HEK293 (cell line): ENCODE data around the gene PIANP.

ENCODE experiments used
- CTCF ChIA-PET: fragments of 350-600 bp; formaldehyde crosslinking; extraction: SDS; loops from one replicate; lab custom pipeline; 2021; ENCODE audit warnings: antibody characterized with exemption; lab: Yijun Ruan, JAX
- POLR2A ChIA-PET: fragments of 300-600 bp; formaldehyde crosslinking; extraction: SDS; loops from one replicate; lab custom pipeline; 2020; ENCODE audit warnings: antibody characterized with exemption, inconsistent platforms; lab: Yijun Ruan, JAX
- H3K27ac ChIP-seq: fragments of 200-500 bp; sonication (Bioruptor generic); 2 replicates; pipeline ENCODE4 v1.5.1; 2014; ENCODE audit warnings: low read depth, low read length, control low read depth, inconsistent platforms; ENCODE audit errors: extremely low read depth
- H3K36me3 ChIP-seq, 2 experiments: fragments of 200-500 bp in 1 of 2; sonication (Bioruptor generic) in 1 of 2; 1 replicate in 1 of 2; 2 replicates in 1 of 2; pipeline ENCODE4 v1.5.1; 2014 to 2017; ENCODE audit warnings: inconsistent platforms in 2 of 2, low read length in 2 of 2; ENCODE audit not compliant: control insufficient read depth in 2 of 2, insufficient read depth in 1 of 2
- H3K4me1 ChIP-seq: fragments of 200-500 bp; sonication (Bioruptor generic); 2 replicates; pipeline ENCODE4 v1.5.1; 2014; ENCODE audit warnings: mild to moderate bottlenecking, low read length, inconsistent platforms; ENCODE audit not compliant: control insufficient read depth, insufficient read depth
- H3K4me3 ChIP-seq: 2 replicates; pipeline ENCODE4 v1.5.1; 2011; ENCODE audit warnings: low read depth, mild to moderate bottlenecking, control low read depth, low read length, moderate library complexity
- H3K9me3 ChIP-seq: fragments of 200-500 bp; sonication (Bioruptor generic); 2 replicates; pipeline ENCODE4 v1.5.1; 2014; ENCODE audit warnings: low read depth, low read length, inconsistent platforms; ENCODE audit not compliant: control insufficient read depth, insufficient read depth
- GFI1B ChIP-seq: fragments of 450-650 bp; formaldehyde crosslinking; IDR thresholded peaks from 2 replicates; pipeline ENCODE4 v1.5.1; 2016; ENCODE audit warnings: missing biosample characterization, missing genetic modification characterization
- GLIS2 ChIP-seq: fragments of 450-650 bp; formaldehyde crosslinking; IDR thresholded peaks from 2 replicates; pipeline ENCODE4 v1.5.1; 2016; ENCODE audit warnings: missing biosample characterization, missing genetic modification characterization
- MYNN ChIP-seq: fragments of 450-650 bp; formaldehyde crosslinking; IDR thresholded peaks from 2 replicates; pipeline ENCODE4 v1.5.1; 2016; ENCODE audit warnings: missing biosample characterization, missing genetic modification characterization, borderline replicate concordance
- PRDM1 ChIP-seq: fragments of 450-650 bp; formaldehyde crosslinking; IDR thresholded peaks from 2 replicates; pipeline ENCODE4; 2016; ENCODE audit warnings: missing biosample characterization, missing genetic modification characterization
- ZBTB48 ChIP-seq: fragments of 450-650 bp; formaldehyde crosslinking; IDR thresholded peaks from 2 replicates; pipeline ENCODE4 v1.5.1; 2016; ENCODE audit warnings: missing biosample characterization, missing genetic modification characterization
- ZNF175 ChIP-seq: fragments of 450-650 bp; formaldehyde crosslinking; IDR thresholded peaks from 2 replicates; pipeline ENCODE4 v1.5.1; 2016; ENCODE audit warnings: missing biosample characterization, missing genetic modification characterization
- ZNF24 ChIP-seq: fragments of 450-650 bp; formaldehyde crosslinking; IDR thresholded peaks from 2 replicates; pipeline ENCODE4 v1.5.1; 2016; ENCODE audit warnings: missing biosample characterization, missing genetic modification characterization
- ZNF335 ChIP-seq: fragments of 450-650 bp; formaldehyde crosslinking; conservative IDR thresholded peaks from 2 replicates; pipeline ENCODE4 v1.5.1; 2016; ENCODE audit warnings: missing biosample characterization, missing genetic modification characterization
- ZNF341 ChIP-seq: fragments of 450-650 bp; formaldehyde crosslinking; IDR thresholded peaks from 2 replicates; pipeline ENCODE4; 2016; ENCODE audit warnings: low read depth, missing biosample characterization, missing genetic modification characterization
- ZNF366 ChIP-seq: fragments of 450-650 bp; formaldehyde crosslinking; conservative IDR thresholded peaks from 2 replicates; pipeline ENCODE4 v1.5.1; 2016; ENCODE audit warnings: missing biosample characterization, missing genetic modification characterization
- ZNF416 ChIP-seq: fragments of 450-650 bp; formaldehyde crosslinking; IDR thresholded peaks from 2 replicates; pipeline ENCODE4 v1.5.1; 2016; ENCODE audit warnings: missing biosample characterization, missing genetic modification characterization
- ZNF433 ChIP-seq: fragments of 450-650 bp; formaldehyde crosslinking; IDR thresholded peaks from 2 replicates; pipeline ENCODE4 v1.5.1; 2016; ENCODE audit warnings: missing biosample characterization, missing genetic modification characterization, low read depth
- ZNF623 ChIP-seq: fragments of 450-650 bp; formaldehyde crosslinking; IDR thresholded peaks from 2 replicates; pipeline ENCODE4 v1.5.1; 2016; ENCODE audit warnings: missing biosample characterization, missing genetic modification characterization
- ZNF677 ChIP-seq: fragments of 450-650 bp; IDR thresholded peaks from 2 replicates; pipeline ENCODE4 v1.5.0; 2018; ENCODE audit warnings: missing biosample characterization, mild to moderate bottlenecking, missing genetic modification characterization, moderate library complexity
- TF ChIP-seq, protein P1 (sequence below): fragments of 450-650 bp; formaldehyde crosslinking; IDR thresholded peaks from 2 replicates; pipeline ENCODE4 v1.5.1; 2016; ENCODE audit warnings: missing biosample characterization, missing genetic modification characterization
- TF ChIP-seq, protein P2 (sequence below): fragments of 450-650 bp; formaldehyde crosslinking; IDR thresholded peaks from 2 replicates; pipeline ENCODE4; 2016; ENCODE audit warnings: missing biosample characterization, missing genetic modification characterization
- TF ChIP-seq, protein P3 (sequence below): sonication (generic); formaldehyde crosslinking; IDR thresholded peaks from 2 replicates; pipeline ENCODE4 v1.8.1; 2022; ENCODE audit warnings: mild to moderate bottlenecking, moderate library complexity, missing genetic modification reagents
- TF ChIP-seq, protein P4 (sequence below): fragments of 450-650 bp; formaldehyde crosslinking; IDR thresholded peaks from 2 replicates; pipeline ENCODE4 v1.5.1; 2016; ENCODE audit warnings: missing biosample characterization, missing genetic modification characterization
- TF ChIP-seq, protein P5 (sequence below): fragments of 450-650 bp; formaldehyde crosslinking; IDR thresholded peaks from 2 replicates; pipeline ENCODE4 v1.5.1; 2016; ENCODE audit warnings: missing biosample characterization, missing genetic modification characterization

PIANP gene

DNA sequence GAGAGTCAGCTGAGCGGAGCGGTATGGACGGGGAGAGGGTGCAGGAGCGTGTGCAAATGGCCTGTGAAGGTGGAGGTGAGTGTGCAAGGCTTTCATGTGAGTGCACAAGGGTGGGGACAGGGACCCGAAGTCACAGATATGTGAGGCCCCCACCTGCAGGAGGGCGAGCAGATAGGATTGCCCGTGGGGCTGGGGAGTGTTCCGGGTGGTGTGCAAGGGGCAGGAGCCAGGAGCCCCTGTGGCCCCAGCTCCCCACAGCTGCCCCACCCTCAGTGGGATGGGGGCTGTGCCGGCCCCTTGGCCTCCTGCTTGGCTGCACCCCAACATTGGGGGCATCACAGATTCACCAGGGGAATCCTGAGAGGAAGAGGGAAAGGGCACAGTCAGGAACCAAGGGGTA is 5.9 kb downstream of the PIANP start:
- no peak overlapping the region for H3K4me3 ChIP-seq
- ChIA-PET POLR2A (interaction anchor here (1.5 kb wide), 1 partner anchor 81 kb away, joined by 3 read pairs; no protein-coding TSS in a partner anchor), CTCF (interaction anchor here (0.7 to 1.0 kb wide), 2 partner anchors 29 to 76 kb away, joined by 3 to 5 read pairs; partner anchors contain the start of gene COPS7A)
- H3K4me1 ChIP-seq = peaks cover 4% of the 10 kb centered on the region; the same call in 1 of the 2 replicates
- TF ChIP-seq GFI1B (tag by site-specific recombination) (no peak), ZNF433 (tag by site-specific recombination) (no peak), ZNF175 (tag by site-specific recombination) (no peak), ZNF623 (tag by site-specific recombination) (peak; percentile 80)
- TF ChIP-seq, protein P1, sequence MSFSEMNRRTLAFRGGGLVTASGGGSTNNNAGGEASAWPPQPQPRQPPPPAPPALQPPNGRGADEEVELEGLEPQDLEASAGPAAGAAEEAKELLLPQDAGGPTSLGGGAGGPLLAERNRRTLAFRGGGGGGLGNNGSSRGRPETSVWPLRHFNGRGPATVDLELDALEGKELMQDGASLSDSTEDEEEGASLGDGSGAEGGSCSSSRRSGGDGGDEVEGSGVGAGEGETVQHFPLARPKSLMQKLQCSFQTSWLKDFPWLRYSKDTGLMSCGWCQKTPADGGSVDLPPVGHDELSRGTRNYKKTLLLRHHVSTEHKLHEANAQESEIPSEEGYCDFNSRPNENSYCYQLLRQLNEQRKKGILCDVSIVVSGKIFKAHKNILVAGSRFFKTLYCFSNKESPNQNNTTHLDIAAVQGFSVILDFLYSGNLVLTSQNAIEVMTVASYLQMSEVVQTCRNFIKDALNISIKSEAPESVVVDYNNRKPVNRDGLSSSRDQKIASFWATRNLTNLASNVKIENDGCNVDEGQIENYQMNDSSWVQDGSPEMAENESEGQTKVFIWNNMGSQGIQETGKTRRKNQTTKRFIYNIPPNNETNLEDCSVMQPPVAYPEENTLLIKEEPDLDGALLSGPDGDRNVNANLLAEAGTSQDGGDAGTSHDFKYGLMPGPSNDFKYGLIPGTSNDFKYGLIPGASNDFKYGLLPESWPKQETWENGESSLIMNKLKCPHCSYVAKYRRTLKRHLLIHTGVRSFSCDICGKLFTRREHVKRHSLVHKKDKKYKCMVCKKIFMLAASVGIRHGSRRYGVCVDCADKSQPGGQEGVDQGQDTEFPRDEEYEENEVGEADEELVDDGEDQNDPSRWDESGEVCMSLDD = no peak
- H3K9me3 ChIP-seq = no peaks in the 10 kb centered on the region
- H3K27ac ChIP-seq = no peak overlapping the region
- H3K36me3 ChIP-seq = peaks cover 0 to 24% of the 10 kb centered on the region in 2 experiments; a peak in 1 of 3 replicates

DNA sequence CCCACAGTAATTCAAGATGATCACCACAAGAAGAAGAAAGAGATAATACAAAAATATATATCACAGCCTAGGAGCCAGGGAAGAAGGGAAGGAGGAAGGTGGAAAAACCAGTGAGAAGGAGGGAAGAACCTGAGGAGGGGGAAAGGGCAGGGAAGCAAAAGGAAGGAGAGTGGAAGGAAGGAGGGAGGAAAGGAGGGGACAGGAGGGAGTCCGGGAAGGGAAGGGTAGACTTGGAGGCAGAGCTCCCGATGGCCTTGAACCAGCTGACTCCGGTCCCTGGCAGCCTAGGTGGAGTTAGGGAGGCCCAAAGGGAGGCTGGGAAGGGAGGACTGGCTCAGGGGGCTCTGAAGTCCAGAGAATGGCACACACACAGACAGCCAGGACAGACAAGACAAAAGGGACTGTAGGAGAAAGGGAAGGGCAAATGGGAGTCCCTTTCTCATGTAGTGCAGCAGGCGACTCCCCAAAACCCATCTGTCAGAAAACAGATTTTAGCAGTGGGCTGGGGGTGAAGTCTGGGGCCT is 6.7 kb downstream of the PIANP start:
- CTCF ChIA-PET = no interaction called here
- POLR2A ChIA-PET = no interaction called here

DNA sequence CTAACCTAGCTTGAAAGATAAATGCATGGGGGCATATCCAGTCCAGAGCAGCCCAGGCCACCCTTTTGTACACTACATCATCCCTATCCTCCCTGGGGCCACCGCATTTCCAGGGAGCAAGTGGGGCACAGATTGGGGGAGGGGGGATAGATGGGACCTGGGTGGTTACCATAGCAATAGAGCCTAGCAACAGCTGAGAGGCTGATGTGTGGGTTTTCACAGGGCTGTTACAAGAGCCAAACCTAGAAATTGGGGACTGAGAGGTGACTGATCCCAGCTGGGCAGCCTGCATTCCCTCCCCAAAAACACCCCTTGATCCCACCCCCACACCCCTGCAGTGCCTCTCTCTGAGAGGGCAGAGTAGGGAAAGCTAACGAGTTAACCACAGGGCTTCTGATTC is 7.7 kb downstream of the PIANP start:
- Histone ChIP-seq H3K27ac (no peak overlapping the region), H3K36me3 (peaks cover 0 to 24% of the 10 kb centered on the region in 2 experiments; a peak in 1 of 3 replicates), H3K4me3 (no peak overlapping the region), H3K9me3 (no peaks in the 10 kb centered on the region), H3K4me1 (peaks cover 7% of the 10 kb centered on the region)
- POLR2A ChIA-PET = interaction anchor here (1.0 to 2.0 kb wide), 4 partner anchors 31 to 159 kb away, joined by 3 to 7 read pairs (median 4); partner anchors contain the start of genes COPS7A and GAPDH
- CTCF ChIA-PET = interaction anchor here (0.5 to 0.7 kb wide), 3 partner anchors 11 to 336 kb away, joined by 3 to 5 read pairs (median 4); no protein-coding TSS in a partner anchor
- TF ChIP-seq, protein P2, sequence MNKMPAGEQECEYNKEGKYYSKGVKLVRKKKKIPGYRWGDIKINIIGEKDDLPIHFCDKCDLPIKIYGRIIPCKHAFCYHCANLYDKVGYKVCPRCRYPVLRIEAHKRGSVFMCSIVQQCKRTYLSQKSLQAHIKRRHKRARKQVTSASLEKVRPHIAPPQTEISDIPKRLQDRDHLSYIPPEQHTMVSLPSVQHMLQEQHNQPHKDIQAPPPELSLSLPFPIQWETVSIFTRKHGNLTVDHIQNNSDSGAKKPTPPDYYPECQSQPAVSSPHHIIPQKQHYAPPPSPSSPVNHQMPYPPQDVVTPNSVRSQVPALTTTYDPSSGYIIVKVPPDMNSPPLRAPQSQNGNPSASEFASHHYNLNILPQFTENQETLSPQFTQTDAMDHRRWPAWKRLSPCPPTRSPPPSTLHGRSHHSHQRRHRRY (tag by site-specific recombination) = no peak
- TF ChIP-seq ZNF433 (tag by site-specific recombination) (no peak), ZNF335 (no peak), ZNF416 (tag by site-specific recombination) (no peak), MYNN (tag by site-specific recombination) (peak; percentile 83), ZNF24 (tag by site-specific recombination) (no peak), GLIS2 (tag by site-specific recombination) (no peak), ZNF677 (tag by site-specific recombination) (no peak), ZNF341 (tag by site-specific recombination) (peak; percentile 54)
- TF ChIP-seq, protein P3, sequence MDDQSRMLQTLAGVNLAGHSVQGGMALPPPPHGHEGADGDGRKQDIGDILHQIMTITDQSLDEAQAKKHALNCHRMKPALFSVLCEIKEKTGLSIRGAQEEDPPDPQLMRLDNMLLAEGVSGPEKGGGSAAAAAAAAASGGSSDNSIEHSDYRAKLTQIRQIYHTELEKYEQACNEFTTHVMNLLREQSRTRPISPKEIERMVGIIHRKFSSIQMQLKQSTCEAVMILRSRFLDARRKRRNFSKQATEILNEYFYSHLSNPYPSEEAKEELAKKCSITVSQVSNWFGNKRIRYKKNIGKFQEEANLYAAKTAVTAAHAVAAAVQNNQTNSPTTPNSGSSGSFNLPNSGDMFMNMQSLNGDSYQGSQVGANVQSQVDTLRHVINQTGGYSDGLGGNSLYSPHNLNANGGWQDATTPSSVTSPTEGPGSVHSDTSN = no peak
- TF ChIP-seq, protein P4, sequence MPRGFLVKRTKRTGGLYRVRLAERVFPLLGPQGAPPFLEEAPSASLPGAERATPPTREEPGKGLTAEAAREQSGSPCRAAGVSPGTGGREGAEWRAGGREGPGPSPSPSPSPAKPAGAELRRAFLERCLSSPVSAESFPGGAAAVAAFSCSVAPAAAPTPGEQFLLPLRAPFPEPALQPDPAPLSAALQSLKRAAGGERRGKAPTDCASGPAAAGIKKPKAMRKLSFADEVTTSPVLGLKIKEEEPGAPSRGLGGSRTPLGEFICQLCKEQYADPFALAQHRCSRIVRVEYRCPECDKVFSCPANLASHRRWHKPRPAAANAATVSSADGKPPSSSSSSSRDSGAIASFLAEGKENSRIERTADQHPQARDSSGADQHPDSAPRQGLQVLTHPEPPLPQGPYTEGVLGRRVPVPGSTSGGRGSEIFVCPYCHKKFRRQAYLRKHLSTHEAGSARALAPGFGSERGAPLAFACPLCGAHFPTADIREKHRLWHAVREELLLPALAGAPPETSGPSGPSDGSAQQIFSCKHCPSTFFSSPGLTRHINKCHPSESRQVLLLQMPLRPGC = no peak
- TF ChIP-seq, protein P5, sequence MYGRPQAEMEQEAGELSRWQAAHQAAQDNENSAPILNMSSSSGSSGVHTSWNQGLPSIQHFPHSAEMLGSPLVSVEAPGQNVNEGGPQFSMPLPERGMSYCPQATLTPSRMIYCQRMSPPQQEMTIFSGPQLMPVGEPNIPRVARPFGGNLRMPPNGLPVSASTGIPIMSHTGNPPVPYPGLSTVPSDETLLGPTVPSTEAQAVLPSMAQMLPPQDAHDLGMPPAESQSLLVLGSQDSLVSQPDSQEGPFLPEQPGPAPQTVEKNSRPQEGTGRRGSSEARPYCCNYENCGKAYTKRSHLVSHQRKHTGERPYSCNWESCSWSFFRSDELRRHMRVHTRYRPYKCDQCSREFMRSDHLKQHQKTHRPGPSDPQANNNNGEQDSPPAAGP (tag by site-specific recombination) = no peak

More for the DNA sequence above, 6.7 kb downstream of the PIANP start:
- Histone ChIP-seq H3K4me1 (peaks cover 4% of the 10 kb centered on the region; the same call in 1 of the 2 replicates), H3K9me3 (no peaks in the 10 kb centered on the region), H3K27ac (no peak overlapping the region), H3K4me3 (no peak overlapping the region), H3K36me3 (peaks cover 0 to 24% of the 10 kb centered on the region in 2 experiments; a peak in 1 of 3 replicates)
- peak; percentile 83 for TF ChIP-seq PRDM1
- TF ChIP-seq ZBTB48 (tag by site-specific recombination) = 0 out of 2 replicates have a peak, but pooled peaks have one; percentile 50
- peak; percentile 81 for TF ChIP-seq ZNF366 (tag by site-specific recombination)
- TF ChIP-seq, protein P1 = no peak
